Panc1 (cell line): ENCODE data around the gene TNFRSF17. TPM values are rescaled to one million over a fixed set of nuclear protein-coding genes. Genes with fewer than 3 reads are reported as not detected.

ENCODE experiments used
- ATAC-seq: fragments of 200-7000 bp; cut with Tn5 transposase; 2 replicates; pipeline ENCODE4 v1.9.1; 2020; ENCODE audit warnings: mild to moderate bottlenecking, moderate library complexity
- BruUV-seq: library from RNA; stranded (reverse); fragments of 400-500 nt; replicated peaks from 2 replicates; lab custom pipeline; 2021; lab: Mats Ljungman, UMichigan
- CTCF ChIA-PET: fragments of 300-600 bp; sonication (Branson Sonifier 250); formaldehyde crosslinking; loops from one replicate; lab custom pipeline; 2022; ENCODE audit warnings: antibody characterized with exemption; lab: Charles Lee
- POLR2A ChIA-PET: fragments of 300-600 bp; sonication (Branson Sonifier 250); formaldehyde crosslinking; loops from one replicate; lab custom pipeline; 2022; ENCODE audit warnings: antibody characterized with exemption; lab: Charles Lee
- DNase-seq: peaks from one replicate; pipeline ENCODE4 v3.0.0-alpha.2; 2010; ENCODE audit warnings: low read depth, low spot score
- H3K27ac ChIP-seq: 2 replicates; pipeline ENCODE4 v1.5.1; 2011; ENCODE audit warnings: mild to moderate bottlenecking, low read length, inconsistent platforms
- H3K27me3 ChIP-seq: fragments of 200-500 bp; sonication (Bioruptor generic); 2 replicates; pipeline ENCODE4 v1.6.0; 2014; ENCODE audit warnings: low read length, inconsistent platforms; ENCODE audit not compliant: control insufficient read depth, insufficient read depth
- H3K36me3 ChIP-seq: fragments of 200-500 bp; sonication (Bioruptor generic); 2 replicates; pipeline ENCODE4 v1.5.1; 2014; ENCODE audit warnings: inconsistent platforms, mild to moderate bottlenecking, low read length, moderate library complexity; ENCODE audit not compliant: control insufficient read depth, insufficient read depth
- H3K4me1 ChIP-seq: 2 replicates; pipeline ENCODE4 v1.5.1; 2011; ENCODE audit warnings: inconsistent platforms, mild to moderate bottlenecking, low read length, moderate library complexity; ENCODE audit not compliant: control insufficient read depth, insufficient read depth
- H3K4me3 ChIP-seq, 2 experiments: 2 replicates each; pipeline ENCODE4 v1.5.1; 2011 to 2012; ENCODE audit warnings: low read depth in 2 of 2, low read length in 2 of 2, mild to moderate bottlenecking in 2 of 2, inconsistent platforms in 1 of 2, moderate library complexity in 1 of 2
- H3K9me3 ChIP-seq: fragments of 200-500 bp; sonication (Bioruptor generic); 2 replicates; pipeline ENCODE4 v1.5.1; 2014; ENCODE audit warnings: low read depth, mild to moderate bottlenecking, inconsistent platforms, low read length, moderate library complexity; ENCODE audit not compliant: control insufficient read depth, insufficient read depth
- POLR2AphosphoS5 ChIP-seq: IDR thresholded peaks from 2 replicates; pipeline ENCODE4 v1.6.1; 2012; ENCODE audit warnings: mild to moderate bottlenecking, low read depth, low read length, moderate library complexity
- SIN3A ChIP-seq: IDR thresholded peaks from 2 replicates; pipeline ENCODE4 v1.6.1; 2012; ENCODE audit warnings: low read depth, mild to moderate bottlenecking, low read length, moderate library complexity, borderline replicate concordance; ENCODE audit not compliant: insufficient read depth
- TCF7L2 ChIP-seq: IDR thresholded peaks from 2 replicates; pipeline ENCODE4 v1.6.1; 2011; ENCODE audit warnings: mild to moderate bottlenecking, low read depth, low read length, inconsistent platforms
- in situ Hi-C: cut with HindIII; loops from 2 replicates; pipeline ENCODE4 v1.10.0; 2016; ENCODE audit warnings: low sequenced_read_pairs, low pct_unique_long_range_greater_than_20kb
- intact Hi-C: fragments of 100-400 bp; cut with micrococcal nuclease; formaldehyde crosslinking; loops from one replicate; pipeline ENCODE4 v1.10.0; 2022; ENCODE audit not compliant: unreplicated experiment
- total RNA-seq: library from RNA; stranded (reverse); gene quantifications from one replicate; pipeline ENCODE4 v1.2.1, GENCODE V29; 2021; ENCODE audit not compliant: unreplicated experiment
- TF ChIP-seq, protein P1 (sequence below): fragments of 450-650 bp; IDR thresholded peaks from 2 replicates; pipeline ENCODE4 v1.5.1; 2017; ENCODE audit warnings: mild to moderate bottlenecking
- TF ChIP-seq, protein P2 (sequence below), 2 experiments: IDR thresholded peaks; 2 replicates each; pipeline ENCODE4 v1.6.1; 2011 to 2012; ENCODE audit warnings: low read depth in 2 of 2, control low read depth in 1 of 2, low read length in 1 of 2, mild to moderate bottlenecking in 1 of 2, moderate library complexity in 1 of 2; ENCODE audit not compliant: insufficient read depth in 1 of 2

Gene TNFRSF17
- total RNA-seq, 1 experiment from 2014 or later = not detected

DNA sequence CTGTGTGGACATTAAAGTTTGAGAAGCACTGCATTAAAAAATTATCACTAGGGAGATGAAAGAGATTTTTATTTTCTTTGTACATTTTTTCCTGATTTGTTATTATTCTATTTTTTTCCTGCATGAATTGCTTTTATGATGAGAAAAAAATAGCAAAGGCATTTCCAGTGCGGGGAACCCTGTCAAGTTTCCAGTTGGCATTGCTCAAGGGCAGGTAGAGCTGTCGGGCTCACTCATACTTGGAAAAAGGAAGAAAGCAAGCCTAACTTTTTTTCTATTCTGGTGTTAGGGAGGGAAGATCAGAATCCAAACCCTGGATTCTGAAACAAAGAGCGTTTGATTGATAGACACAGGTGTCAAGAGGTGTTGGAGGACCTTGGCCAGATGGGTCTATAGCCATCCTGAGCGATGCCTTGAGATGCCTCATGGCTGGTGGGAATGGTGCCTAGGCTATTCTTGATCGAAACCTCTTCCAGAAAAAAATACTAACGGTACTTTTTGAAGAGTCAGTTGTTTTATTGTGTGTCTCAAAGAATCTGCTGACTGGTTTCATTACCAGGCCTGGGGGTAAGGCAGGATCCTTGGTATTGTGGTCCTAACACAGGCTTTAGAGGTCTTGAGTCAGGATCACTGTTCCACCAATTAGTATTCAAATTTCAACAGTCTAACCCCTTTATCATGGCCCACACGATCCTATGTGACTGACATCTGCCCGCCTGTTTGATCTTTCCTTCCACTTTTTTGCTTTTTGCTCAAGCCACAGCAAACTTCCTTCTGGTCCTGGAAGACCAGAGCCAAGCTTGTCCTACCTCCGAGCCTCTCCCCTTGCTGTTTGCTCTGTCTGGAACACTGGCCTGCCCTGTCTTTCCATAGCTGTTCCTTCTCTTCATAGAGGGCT is 31.7 kb downstream of the TNFRSF17 start:
- CTCF ChIA-PET = no interaction called here
- DNase-seq (no peak), ATAC-seq (no peak)
- Histone ChIP-seq H3K27me3 (no peaks in the 10 kb centered on the region), H3K4me1 (no peaks in the 10 kb centered on the region), H3K36me3 (no peaks in the 10 kb centered on the region), H3K9me3 (no peaks in the 10 kb centered on the region), H3K4me3 (no peak overlapping the region), H3K27ac (no peak overlapping the region)
- TF ChIP-seq POLR2AphosphoS5 (no peak), SIN3A (no peak), TCF7L2 (no peak)
- TF ChIP-seq, protein P1, sequence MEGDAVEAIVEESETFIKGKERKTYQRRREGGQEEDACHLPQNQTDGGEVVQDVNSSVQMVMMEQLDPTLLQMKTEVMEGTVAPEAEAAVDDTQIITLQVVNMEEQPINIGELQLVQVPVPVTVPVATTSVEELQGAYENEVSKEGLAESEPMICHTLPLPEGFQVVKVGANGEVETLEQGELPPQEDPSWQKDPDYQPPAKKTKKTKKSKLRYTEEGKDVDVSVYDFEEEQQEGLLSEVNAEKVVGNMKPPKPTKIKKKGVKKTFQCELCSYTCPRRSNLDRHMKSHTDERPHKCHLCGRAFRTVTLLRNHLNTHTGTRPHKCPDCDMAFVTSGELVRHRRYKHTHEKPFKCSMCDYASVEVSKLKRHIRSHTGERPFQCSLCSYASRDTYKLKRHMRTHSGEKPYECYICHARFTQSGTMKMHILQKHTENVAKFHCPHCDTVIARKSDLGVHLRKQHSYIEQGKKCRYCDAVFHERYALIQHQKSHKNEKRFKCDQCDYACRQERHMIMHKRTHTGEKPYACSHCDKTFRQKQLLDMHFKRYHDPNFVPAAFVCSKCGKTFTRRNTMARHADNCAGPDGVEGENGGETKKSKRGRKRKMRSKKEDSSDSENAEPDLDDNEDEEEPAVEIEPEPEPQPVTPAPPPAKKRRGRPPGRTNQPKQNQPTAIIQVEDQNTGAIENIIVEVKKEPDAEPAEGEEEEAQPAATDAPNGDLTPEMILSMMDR = no peak
- TF ChIP-seq, protein P2, sequence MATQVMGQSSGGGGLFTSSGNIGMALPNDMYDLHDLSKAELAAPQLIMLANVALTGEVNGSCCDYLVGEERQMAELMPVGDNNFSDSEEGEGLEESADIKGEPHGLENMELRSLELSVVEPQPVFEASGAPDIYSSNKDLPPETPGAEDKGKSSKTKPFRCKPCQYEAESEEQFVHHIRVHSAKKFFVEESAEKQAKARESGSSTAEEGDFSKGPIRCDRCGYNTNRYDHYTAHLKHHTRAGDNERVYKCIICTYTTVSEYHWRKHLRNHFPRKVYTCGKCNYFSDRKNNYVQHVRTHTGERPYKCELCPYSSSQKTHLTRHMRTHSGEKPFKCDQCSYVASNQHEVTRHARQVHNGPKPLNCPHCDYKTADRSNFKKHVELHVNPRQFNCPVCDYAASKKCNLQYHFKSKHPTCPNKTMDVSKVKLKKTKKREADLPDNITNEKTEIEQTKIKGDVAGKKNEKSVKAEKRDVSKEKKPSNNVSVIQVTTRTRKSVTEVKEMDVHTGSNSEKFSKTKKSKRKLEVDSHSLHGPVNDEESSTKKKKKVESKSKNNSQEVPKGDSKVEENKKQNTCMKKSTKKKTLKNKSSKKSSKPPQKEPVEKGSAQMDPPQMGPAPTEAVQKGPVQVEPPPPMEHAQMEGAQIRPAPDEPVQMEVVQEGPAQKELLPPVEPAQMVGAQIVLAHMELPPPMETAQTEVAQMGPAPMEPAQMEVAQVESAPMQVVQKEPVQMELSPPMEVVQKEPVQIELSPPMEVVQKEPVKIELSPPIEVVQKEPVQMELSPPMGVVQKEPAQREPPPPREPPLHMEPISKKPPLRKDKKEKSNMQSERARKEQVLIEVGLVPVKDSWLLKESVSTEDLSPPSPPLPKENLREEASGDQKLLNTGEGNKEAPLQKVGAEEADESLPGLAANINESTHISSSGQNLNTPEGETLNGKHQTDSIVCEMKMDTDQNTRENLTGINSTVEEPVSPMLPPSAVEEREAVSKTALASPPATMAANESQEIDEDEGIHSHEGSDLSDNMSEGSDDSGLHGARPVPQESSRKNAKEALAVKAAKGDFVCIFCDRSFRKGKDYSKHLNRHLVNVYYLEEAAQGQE (IDR thresholded peaks at IDR 0.05; ENCODE audit: insufficient read depth in 1 of 2, low read depth in 2 of 2, low read length in 1 of 2) = no peak
- in situ Hi-C loops (no loop called here), intact Hi-C loops (no loop called here)
- POLR2A ChIA-PET = no interaction called here
- no TSS peak for BruUV-seq

DNA sequence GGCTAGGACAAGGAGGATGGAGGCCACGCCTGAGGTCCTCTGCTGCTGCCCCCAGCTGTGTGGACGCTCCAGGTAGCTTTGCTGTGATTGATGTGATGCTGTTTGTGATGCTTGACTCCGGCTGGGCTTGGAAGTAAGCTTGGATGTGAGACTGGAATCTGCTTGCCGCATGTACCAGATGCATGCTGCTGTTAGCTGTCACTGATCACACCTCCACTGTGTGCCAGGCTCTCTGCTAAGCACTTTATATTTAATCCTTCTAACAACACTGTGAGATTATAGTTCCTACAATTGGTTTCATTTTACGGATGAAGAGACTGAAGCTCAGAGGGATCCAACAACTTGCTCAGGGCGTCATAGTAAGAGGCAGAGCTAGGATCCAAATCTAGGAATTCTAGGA is 35.0 kb downstream of the TNFRSF17 start:
- BruUV-seq = no TSS peak
- intact Hi-C loops (no loop called here), in situ Hi-C loops (no loop called here)
- ATAC-seq = no peak
- no peaks in the 10 kb centered on the region for H3K27me3 ChIP-seq
- TF ChIP-seq, protein P1 = no peak
- TF ChIP-seq POLR2AphosphoS5 = no peak
- DNase-seq = no peak
- no peaks in the 10 kb centered on the region for H3K4me1 ChIP-seq
- no peak overlapping the region for H3K27ac ChIP-seq
- ChIA-PET CTCF (no interaction called here), POLR2A (no interaction called here)
- no peaks in the 10 kb centered on the region for H3K9me3 ChIP-seq
- no peak overlapping the region for H3K4me3 ChIP-seq
- H3K36me3 ChIP-seq = no peaks in the 10 kb centered on the region
